GM12878 (cell line): ENCODE data around the gene PCBD2. TPM values are rescaled to one million over a fixed set of nuclear protein-coding genes. Genes with fewer than 3 reads are reported as not detected.

ENCODE experiments used
- CHD4 ChIP-seq: fragments of 200-600 bp; sonication (generic); IDR thresholded peaks from 2 replicates; pipeline ENCODE4 v1.6.1; 2016; ENCODE audit warnings: mild to moderate bottlenecking
- ESRRA ChIP-seq: IDR thresholded peaks from 2 replicates; pipeline ENCODE4 v1.6.1; 2012; ENCODE audit warnings: mild to moderate bottlenecking, low read length, improper control_type of control experiment
- KDM1A ChIP-seq: fragments of 200-600 bp; sonication (generic); IDR thresholded peaks from 2 replicates; pipeline ENCODE4 v1.6.1; 2016; ENCODE audit warnings: borderline replicate concordance
- NR2C1 ChIP-seq: fragments of 450-650 bp; IDR thresholded peaks from 2 replicates; pipeline ENCODE4 v1.6.1; 2017; ENCODE audit warnings: antibody characterized with exemption, mild to moderate bottlenecking, moderate library complexity
- NR2C2 ChIP-seq: IDR thresholded peaks from 2 replicates; pipeline ENCODE4 v1.6.1; 2011; ENCODE audit warnings: borderline replicate concordance, low read depth; ENCODE audit not compliant: control insufficient read depth, insufficient read length
- NRF1 ChIP-seq: conservative IDR thresholded peaks from 2 replicates; pipeline ENCODE4 v1.6.1; 2011; ENCODE audit warnings: mild to moderate bottlenecking, low read depth, low read length, improper control_type of control experiment
- POLR2A ChIP-seq: IDR thresholded peaks from 2 replicates; pipeline ENCODE4 v1.6.1; 2011; ENCODE audit warnings: low read depth, mild to moderate bottlenecking, low read length
- RAD21 ChIP-seq: IDR thresholded peaks from 2 replicates; pipeline ENCODE4 v1.6.1; 2011; ENCODE audit warnings: mild to moderate bottlenecking, low read depth, low read length, moderate library complexity; ENCODE audit not compliant: insufficient read depth
- SIX5 ChIP-seq: IDR thresholded peaks from 2 replicates; pipeline ENCODE4 v1.6.1; 2011; ENCODE audit warnings: mild to moderate bottlenecking, low read depth, low read length, moderate library complexity; ENCODE audit not compliant: severe bottlenecking
- WRNIP1 ChIP-seq: IDR thresholded peaks from 2 replicates; pipeline ENCODE4 v1.6.1; 2011; ENCODE audit warnings: low read depth, low read length, improper control_type of control experiment, borderline replicate concordance
- ZZZ3 ChIP-seq: IDR thresholded peaks from 2 replicates; pipeline ENCODE4 v1.6.1; 2011; ENCODE audit warnings: low read depth; ENCODE audit not compliant: control insufficient read depth, insufficient read length
- polyA plus RNA-seq, 11 experiments: library from polyadenylated mRNA; depleted of rRNA in 4 of 11; unstranded in 6 of 11; stranded (reverse) in 5 of 11; fragments of >200 nt; fragmentation: Nextera tagmentation in 4 of 11; fragmentation: Illumina TruSeq in 1 of 11; extraction: Ambion mirVana in 4 of 11; extraction: Trizol in 1 of 11; gene quantifications; 1 replicate in 1 of 11; 2 replicates in 10 of 11; pipeline versions ENCODE4 v1.2.1 to v1.2.3, GENCODE V29; 2011 to 2016; ENCODE audit warnings: inconsistent platforms in 2 of 11, missing spikeins in 2 of 11, low read depth in 1 of 11
- total RNA-seq, 4 experiments: library from RNA; depleted of rRNA in 3 of 4; stranded (reverse); fragments of >200 nt in 3 of 4; fragmentation: Illumina TruSeq in 1 of 4; extraction: Trizol in 1 of 4; gene quantifications; 2 replicates each; pipeline versions ENCODE4 v1.2.1 to v1.2.3, GENCODE V29; 2013 to 2021
- TF ChIP-seq, protein P1 (sequence below): fragments of 450-650 bp; formaldehyde crosslinking; IDR thresholded peaks from 2 replicates; pipeline ENCODE4 v1.4.0; 2020; ENCODE audit warnings: mild to moderate bottlenecking, moderate library complexity
- TF ChIP-seq, protein P2 (sequence below): fragments of 450-650 bp; IDR thresholded peaks from 2 replicates; pipeline ENCODE4 v1.6.1; 2017; ENCODE audit warnings: mild to moderate bottlenecking
- TF ChIP-seq, protein P3 (sequence below): IDR thresholded peaks from 2 replicates; pipeline ENCODE4 v1.6.1; 2011; ENCODE audit warnings: borderline replicate concordance, low read depth, mild to moderate bottlenecking, moderate library complexity, low read length; ENCODE audit not compliant: insufficient read depth, poor library complexity, severe bottlenecking
- TF ChIP-seq, protein P4 (sequence below): fragments of 450-650 bp; IDR thresholded peaks from 2 replicates; pipeline ENCODE4 v1.6.1; 2016; ENCODE audit warnings: mild to moderate bottlenecking
- TF ChIP-seq, protein P5 (sequence below): fragments of 450-650 bp; IDR thresholded peaks from 2 replicates; pipeline ENCODE4 v1.6.1; 2017; ENCODE audit warnings: antibody characterized with exemption, mild to moderate bottlenecking, moderate library complexity

The PCBD2 gene
- total and polyA plus RNA-seq, 10 of the 15 experiments (the other 5 are each of a cell fraction or from before 2014, with no cell fraction given) = 5.4 to 13.6 (median 6.7) TPM

DNA sequence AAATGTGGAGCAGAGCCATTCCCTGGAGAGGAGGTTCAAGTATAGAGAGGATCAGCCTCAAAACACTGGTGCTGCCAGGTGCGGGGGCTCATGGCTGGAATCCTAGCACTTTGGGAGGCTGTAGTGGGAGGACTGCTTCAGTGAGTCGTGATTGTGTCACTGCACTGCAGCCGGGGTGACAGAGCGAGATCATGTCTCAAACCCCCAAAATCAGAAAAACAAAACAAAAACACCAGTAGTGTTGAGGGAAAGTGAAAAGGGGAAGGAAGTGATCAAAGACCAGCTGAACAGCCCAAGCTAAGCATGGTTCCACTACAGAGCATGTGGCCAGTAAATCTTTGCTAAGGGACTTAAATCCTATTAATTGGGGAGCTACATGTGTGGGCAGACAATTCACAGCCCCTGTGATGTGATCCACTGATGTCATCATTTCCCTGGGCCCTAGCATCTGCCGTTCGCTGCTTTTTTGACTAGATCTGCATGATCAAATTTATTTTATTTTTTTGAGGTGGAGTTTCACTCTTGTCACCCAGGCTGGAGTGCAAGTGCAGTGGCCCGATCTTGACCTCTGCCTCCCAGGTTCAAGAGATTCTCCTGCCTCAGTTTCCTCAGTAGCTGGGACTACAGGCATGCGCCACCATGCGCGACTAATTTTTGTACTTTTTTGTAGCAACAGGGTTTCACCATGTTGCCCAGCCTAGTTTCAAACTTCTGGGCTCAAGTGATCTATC is 2.7 kb upstream of the PCBD2 start (continued):
- TF ChIP-seq, protein P1, sequence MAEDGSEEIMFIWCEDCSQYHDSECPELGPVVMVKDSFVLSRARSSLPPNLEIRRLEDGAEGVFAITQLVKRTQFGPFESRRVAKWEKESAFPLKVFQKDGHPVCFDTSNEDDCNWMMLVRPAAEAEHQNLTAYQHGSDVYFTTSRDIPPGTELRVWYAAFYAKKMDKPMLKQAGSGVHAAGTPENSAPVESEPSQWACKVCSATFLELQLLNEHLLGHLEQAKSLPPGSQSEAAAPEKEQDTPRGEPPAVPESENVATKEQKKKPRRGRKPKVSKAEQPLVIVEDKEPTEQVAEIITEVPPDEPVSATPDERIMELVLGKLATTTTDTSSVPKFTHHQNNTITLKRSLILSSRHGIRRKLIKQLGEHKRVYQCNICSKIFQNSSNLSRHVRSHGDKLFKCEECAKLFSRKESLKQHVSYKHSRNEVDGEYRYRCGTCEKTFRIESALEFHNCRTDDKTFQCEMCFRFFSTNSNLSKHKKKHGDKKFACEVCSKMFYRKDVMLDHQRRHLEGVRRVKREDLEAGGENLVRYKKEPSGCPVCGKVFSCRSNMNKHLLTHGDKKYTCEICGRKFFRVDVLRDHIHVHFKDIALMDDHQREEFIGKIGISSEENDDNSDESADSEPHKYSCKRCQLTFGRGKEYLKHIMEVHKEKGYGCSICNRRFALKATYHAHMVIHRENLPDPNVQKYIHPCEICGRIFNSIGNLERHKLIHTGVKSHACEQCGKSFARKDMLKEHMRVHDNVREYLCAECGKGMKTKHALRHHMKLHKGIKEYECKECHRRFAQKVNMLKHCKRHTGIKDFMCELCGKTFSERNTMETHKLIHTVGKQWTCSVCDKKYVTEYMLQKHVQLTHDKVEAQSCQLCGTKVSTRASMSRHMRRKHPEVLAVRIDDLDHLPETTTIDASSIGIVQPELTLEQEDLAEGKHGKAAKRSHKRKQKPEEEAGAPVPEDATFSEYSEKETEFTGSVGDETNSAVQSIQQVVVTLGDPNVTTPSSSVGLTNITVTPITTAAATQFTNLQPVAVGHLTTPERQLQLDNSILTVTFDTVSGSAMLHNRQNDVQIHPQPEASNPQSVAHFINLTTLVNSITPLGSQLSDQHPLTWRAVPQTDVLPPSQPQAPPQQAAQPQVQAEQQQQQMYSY (CRISPR knock-in tag) = no peak
- no peak for TF ChIP-seq NR2C2
- TF ChIP-seq, protein P2, sequence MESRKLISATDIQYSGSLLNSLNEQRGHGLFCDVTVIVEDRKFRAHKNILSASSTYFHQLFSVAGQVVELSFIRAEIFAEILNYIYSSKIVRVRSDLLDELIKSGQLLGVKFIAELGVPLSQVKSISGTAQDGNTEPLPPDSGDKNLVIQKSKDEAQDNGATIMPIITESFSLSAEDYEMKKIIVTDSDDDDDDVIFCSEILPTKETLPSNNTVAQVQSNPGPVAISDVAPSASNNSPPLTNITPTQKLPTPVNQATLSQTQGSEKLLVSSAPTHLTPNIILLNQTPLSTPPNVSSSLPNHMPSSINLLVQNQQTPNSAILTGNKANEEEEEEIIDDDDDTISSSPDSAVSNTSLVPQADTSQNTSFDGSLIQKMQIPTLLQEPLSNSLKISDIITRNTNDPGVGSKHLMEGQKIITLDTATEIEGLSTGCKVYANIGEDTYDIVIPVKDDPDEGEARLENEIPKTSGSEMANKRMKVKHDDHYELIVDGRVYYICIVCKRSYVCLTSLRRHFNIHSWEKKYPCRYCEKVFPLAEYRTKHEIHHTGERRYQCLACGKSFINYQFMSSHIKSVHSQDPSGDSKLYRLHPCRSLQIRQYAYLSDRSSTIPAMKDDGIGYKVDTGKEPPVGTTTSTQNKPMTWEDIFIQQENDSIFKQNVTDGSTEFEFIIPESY = no peak
- no peak for TF ChIP-seq SIX5
- TF ChIP-seq WRNIP1 = no peak
- TF ChIP-seq NR2C1 = no peak
- TF ChIP-seq POLR2A = peak; percentile 21; the same call in 1 of the 2 replicates
- TF ChIP-seq NRF1 = no peak
- TF ChIP-seq, protein P3, sequence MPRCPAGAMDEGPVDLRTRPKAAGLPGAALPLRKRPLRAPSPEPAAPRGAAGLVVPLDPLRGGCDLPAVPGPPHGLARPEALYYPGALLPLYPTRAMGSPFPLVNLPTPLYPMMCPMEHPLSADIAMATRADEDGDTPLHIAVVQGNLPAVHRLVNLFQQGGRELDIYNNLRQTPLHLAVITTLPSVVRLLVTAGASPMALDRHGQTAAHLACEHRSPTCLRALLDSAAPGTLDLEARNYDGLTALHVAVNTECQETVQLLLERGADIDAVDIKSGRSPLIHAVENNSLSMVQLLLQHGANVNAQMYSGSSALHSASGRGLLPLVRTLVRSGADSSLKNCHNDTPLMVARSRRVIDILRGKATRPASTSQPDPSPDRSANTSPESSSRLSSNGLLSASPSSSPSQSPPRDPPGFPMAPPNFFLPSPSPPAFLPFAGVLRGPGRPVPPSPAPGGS = no peak
- TF ChIP-seq, protein P4, sequence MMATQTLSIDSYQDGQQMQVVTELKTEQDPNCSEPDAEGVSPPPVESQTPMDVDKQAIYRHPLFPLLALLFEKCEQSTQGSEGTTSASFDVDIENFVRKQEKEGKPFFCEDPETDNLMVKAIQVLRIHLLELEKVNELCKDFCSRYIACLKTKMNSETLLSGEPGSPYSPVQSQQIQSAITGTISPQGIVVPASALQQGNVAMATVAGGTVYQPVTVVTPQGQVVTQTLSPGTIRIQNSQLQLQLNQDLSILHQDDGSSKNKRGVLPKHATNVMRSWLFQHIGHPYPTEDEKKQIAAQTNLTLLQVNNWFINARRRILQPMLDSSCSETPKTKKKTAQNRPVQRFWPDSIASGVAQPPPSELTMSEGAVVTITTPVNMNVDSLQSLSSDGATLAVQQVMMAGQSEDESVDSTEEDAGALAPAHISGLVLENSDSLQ = no peak
- no peak for TF ChIP-seq CHD4
- TF ChIP-seq, protein P5, sequence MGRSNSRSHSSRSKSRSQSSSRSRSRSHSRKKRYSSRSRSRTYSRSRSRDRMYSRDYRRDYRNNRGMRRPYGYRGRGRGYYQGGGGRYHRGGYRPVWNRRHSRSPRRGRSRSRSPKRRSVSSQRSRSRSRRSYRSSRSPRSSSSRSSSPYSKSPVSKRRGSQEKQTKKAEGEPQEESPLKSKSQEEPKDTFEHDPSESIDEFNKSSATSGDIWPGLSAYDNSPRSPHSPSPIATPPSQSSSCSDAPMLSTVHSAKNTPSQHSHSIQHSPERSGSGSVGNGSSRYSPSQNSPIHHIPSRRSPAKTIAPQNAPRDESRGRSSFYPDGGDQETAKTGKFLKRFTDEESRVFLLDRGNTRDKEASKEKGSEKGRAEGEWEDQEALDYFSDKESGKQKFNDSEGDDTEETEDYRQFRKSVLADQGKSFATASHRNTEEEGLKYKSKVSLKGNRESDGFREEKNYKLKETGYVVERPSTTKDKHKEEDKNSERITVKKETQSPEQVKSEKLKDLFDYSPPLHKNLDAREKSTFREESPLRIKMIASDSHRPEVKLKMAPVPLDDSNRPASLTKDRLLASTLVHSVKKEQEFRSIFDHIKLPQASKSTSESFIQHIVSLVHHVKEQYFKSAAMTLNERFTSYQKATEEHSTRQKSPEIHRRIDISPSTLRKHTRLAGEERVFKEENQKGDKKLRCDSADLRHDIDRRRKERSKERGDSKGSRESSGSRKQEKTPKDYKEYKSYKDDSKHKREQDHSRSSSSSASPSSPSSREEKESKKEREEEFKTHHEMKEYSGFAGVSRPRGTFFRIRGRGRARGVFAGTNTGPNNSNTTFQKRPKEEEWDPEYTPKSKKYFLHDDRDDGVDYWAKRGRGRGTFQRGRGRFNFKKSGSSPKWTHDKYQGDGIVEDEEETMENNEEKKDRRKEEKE = no peak
- TF ChIP-seq KDM1A = no peak
- no peak for TF ChIP-seq ZZZ3
- no peak for TF ChIP-seq ESRRA
- no peak for TF ChIP-seq RAD21
